ENCODE data around the gene TEF. TPM values are rescaled to one million over a fixed set of nuclear protein-coding genes. Genes with fewer than 3 reads are reported as not detected.

The TEF gene, protein sequence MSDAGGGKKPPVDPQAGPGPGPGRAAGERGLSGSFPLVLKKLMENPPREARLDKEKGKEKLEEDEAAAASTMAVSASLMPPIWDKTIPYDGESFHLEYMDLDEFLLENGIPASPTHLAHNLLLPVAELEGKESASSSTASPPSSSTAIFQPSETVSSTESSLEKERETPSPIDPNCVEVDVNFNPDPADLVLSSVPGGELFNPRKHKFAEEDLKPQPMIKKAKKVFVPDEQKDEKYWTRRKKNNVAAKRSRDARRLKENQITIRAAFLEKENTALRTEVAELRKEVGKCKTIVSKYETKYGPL
- 8.6 to 12.4 TPM (median 12.0 TPM) in 3 replicates for polyA plus RNA-seq
- 2.9 TPM for polyA plus RNA-seq (2011; ENCODE audit: low read depth)
- 6.6 and 12.4 TPM in 2 replicates for polyA plus RNA-seq (2011; cell fraction: cytosol; rRNA removed)
- polyA plus RNA-seq (2011; cell fraction: nucleus; rRNA removed), result 5.3 and 15.9 TPM in 2 replicates
- polyA plus RNA-seq (2012; ENCODE audit: low replicate concordance), result 5.1 and 8.5 TPM in 2 replicates
- 17.3 to 62.3 TPM (median 17.4 TPM) in 3 replicates for polyA minus RNA-seq
- polyA minus RNA-seq (2011; cell fraction: cytosol; rRNA and poly(A)+ RNA removed), result 6.5 TPM
- polyA minus RNA-seq (2011; cell fraction: nucleus; rRNA and poly(A)+ RNA removed), result 3.6 and 11.4 TPM in 2 replicates

DNA sequence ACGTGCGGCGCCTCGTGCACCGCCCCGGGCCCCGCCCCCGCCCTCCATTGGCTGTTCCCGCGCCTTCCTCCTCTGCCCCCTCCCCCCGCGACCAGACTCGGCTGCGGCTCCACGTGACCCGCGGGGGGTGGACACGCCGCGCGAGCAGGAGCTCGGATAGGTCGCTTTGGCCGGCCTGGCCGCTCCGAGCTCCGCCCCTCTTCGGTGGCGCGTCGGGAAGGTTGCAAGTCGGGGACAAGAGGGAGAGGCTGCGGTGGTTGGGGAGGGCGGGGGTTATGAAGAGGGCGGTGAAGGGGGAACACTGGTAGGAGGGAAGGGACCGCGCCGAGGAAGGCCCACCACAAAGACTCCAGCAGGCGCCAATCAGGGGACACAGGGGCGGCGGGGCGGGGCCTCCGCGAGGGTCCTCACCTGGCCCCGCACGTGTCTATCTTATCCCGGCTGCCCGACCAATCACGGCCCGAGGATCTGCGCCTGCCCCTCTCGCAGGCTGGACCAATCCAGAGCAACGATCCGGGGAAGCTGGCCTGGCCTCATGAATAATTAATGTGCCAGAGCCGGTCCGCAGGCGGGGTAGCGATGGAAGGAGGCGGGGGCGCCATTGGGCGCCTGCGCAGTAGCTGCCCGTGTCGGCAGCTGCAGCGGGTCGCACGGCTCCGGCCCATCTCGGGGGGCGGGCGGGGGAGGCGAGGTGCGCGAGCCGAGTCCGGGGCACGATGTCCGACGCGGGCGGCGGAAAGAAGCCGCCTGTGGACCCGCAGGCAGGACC, at the start of gene TEF:
TSS of gene TEF (plus strand) at position 614 of the 769 bp plus-strand sequence. CDS start at position 717, 103 bp downstream.
- no peaks in the 10 kb centered on the region for H4K20me1 ChIP-seq (ENCODE audit: control insufficient read depth, extremely low read depth, insufficient read depth, low read length)
- peak within 1 kb of the TSS; percentile 73 to 88 (median 81) for H3K4me3 ChIP-seq (ENCODE audit: control insufficient read depth in 2 of 3, extremely low read depth in 1 of 3, insufficient read depth in 2 of 3, low read depth in 1 of 3, low read length in 3 of 3)
- H3K27ac ChIP-seq (ENCODE audit: control insufficient read depth, insufficient read depth, low read length), result peak within 1 kb of the TSS; percentile 99
- no peaks in the 10 kb centered on the region for H3K9me1 ChIP-seq (ENCODE audit: control insufficient read depth, extremely low read depth, insufficient read depth, low read length)
- peak within 1 kb of the TSS; percentile 89 for H2AFZ ChIP-seq (ENCODE audit: control insufficient read depth, low read length)
- H3K79me2 ChIP-seq (ENCODE audit: control insufficient read depth, insufficient read depth, low read length), result no peaks in the 10 kb centered on the region
- peak within 1 kb of the TSS; percentile 98 for H3K4me2 ChIP-seq (ENCODE audit: control insufficient read depth, extremely low read depth, insufficient read depth, low read depth, low read length)
- DNase-seq (ENCODE audit: low read depth, low spot score), result peak; percentile 85
- no peaks in the 10 kb centered on the region for H3K9me3 ChIP-seq (ENCODE audit: control insufficient read depth, low read depth, low read length)
- no peak for TF ChIP-seq EZH2 (IDR thresholded peaks at IDR 0.05; ENCODE audit: low read length)
- TF ChIP-seq, protein P1, sequence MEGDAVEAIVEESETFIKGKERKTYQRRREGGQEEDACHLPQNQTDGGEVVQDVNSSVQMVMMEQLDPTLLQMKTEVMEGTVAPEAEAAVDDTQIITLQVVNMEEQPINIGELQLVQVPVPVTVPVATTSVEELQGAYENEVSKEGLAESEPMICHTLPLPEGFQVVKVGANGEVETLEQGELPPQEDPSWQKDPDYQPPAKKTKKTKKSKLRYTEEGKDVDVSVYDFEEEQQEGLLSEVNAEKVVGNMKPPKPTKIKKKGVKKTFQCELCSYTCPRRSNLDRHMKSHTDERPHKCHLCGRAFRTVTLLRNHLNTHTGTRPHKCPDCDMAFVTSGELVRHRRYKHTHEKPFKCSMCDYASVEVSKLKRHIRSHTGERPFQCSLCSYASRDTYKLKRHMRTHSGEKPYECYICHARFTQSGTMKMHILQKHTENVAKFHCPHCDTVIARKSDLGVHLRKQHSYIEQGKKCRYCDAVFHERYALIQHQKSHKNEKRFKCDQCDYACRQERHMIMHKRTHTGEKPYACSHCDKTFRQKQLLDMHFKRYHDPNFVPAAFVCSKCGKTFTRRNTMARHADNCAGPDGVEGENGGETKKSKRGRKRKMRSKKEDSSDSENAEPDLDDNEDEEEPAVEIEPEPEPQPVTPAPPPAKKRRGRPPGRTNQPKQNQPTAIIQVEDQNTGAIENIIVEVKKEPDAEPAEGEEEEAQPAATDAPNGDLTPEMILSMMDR (optimal IDR thresholded peaks at IDR 0.05 in 1 of 3, IDR thresholded peaks at IDR 0.05 in 1 of 3, conservative IDR thresholded peaks at IDR 0.05 in 1 of 3; ENCODE audit: extremely low read depth in 1 of 3, insufficient read depth in 2 of 3, low read length in 3 of 3), result no peak
- dilution Hi-C loops (cut with MboI; ENCODE audit: extremely low pct_ligation_motif_present, low sequenced_read_pairs), result no loop called here
- peaks cover 18% of the 10 kb centered on the region for H3K4me1 ChIP-seq (ENCODE audit: control insufficient read depth, extremely low read depth, insufficient read depth, low read length)
- peak; percentile 77 for FAIRE-seq
- no peaks in the 10 kb centered on the region for H3K27me3 ChIP-seq (ENCODE audit: control insufficient read depth, extremely low read depth, insufficient read depth, low read length)
- peak within 1 kb of the TSS; percentile 98 for H3K9ac ChIP-seq (ENCODE audit: control insufficient read depth, extremely low read depth, insufficient read depth, low read length)
- no peaks in the 10 kb centered on the region for H3K36me3 ChIP-seq (ENCODE audit: control insufficient read depth in 2 of 2, extremely low read depth in 1 of 2, insufficient read depth in 2 of 2, low read length in 2 of 2)

DNA sequence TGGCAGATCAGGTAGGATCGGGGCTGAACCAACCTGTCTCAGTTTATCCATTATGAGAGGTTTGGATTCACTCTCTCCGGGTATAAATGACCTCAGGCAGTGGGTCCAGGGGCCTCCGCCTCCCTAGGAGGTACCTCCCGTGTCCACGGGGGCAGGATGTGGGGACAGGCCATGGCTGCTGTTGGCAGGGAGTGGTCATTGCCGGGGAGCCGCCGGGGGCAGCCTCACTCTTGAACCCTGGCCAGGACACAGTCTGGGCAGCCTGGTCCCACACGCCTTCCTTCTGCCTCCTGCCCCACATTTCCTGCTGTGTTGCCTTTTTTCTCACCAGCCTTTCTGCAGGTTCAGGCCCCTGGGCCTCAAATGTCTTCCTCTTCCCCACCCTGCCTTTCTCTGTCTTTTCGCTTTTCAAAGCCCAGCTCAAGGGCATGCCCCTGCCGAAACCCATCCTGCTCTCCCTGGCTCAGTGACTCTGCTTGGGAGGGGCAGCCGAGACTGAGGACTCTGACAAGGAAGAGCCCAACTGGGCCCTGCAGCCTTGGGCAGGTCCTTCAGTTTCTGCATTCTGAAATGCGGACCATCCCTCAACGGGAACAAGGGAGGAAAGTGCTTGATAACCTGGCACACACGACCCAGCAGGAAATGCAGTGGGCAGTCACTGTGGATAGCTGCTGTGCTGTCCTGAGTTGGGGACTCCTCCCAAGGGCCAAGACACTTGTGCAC, 49.4 kb upstream of the TEF start:
- H3K4me2 ChIP-seq (ENCODE audit: control insufficient read depth, extremely low read depth, insufficient read depth, low read depth, low read length), result no peak overlapping the region
- no peak overlapping the region for H3K27ac ChIP-seq (ENCODE audit: control insufficient read depth, insufficient read depth, low read length)
- H4K20me1 ChIP-seq (ENCODE audit: control insufficient read depth, extremely low read depth, insufficient read depth, low read length), result no peaks in the 10 kb centered on the region
- H3K4me1 ChIP-seq (ENCODE audit: control insufficient read depth, extremely low read depth, insufficient read depth, low read length), result no peaks in the 10 kb centered on the region
- H3K36me3 ChIP-seq (ENCODE audit: control insufficient read depth in 2 of 2, extremely low read depth in 1 of 2, insufficient read depth in 2 of 2, low read length in 2 of 2), result peaks cover 39 to 41% of the 10 kb centered on the region in 2 experiments
- H3K27me3 ChIP-seq (ENCODE audit: control insufficient read depth, extremely low read depth, insufficient read depth, low read length), result no peaks in the 10 kb centered on the region
- no peak overlapping the region for H3K9ac ChIP-seq (ENCODE audit: control insufficient read depth, extremely low read depth, insufficient read depth, low read length)
- H3K79me2 ChIP-seq (ENCODE audit: control insufficient read depth, insufficient read depth, low read length), result no peaks in the 10 kb centered on the region
- H2AFZ ChIP-seq (ENCODE audit: control insufficient read depth, low read length), result no peak overlapping the region
- TF ChIP-seq, protein P1 (optimal IDR thresholded peaks at IDR 0.05 in 1 of 3, IDR thresholded peaks at IDR 0.05 in 1 of 3, conservative IDR thresholded peaks at IDR 0.05 in 1 of 3; ENCODE audit: extremely low read depth in 1 of 3, insufficient read depth in 2 of 3, low read length in 3 of 3), result no peak
- no peak for TF ChIP-seq EZH2 (IDR thresholded peaks at IDR 0.05; ENCODE audit: low read length)
- DNase-seq (ENCODE audit: low read depth, low spot score), result no peak
- H3K4me3 ChIP-seq (ENCODE audit: control insufficient read depth in 2 of 3, extremely low read depth in 1 of 3, insufficient read depth in 2 of 3, low read depth in 1 of 3, low read length in 3 of 3), result no peak overlapping the region
- no peak for FAIRE-seq
- no peaks in the 10 kb centered on the region for H3K9me1 ChIP-seq (ENCODE audit: control insufficient read depth, extremely low read depth, insufficient read depth, low read length)
- H3K9me3 ChIP-seq (ENCODE audit: control insufficient read depth, low read depth, low read length), result no peaks in the 10 kb centered on the region
- dilution Hi-C loops (cut with MboI; ENCODE audit: extremely low pct_ligation_motif_present, low sequenced_read_pairs), result no loop called here
